Skin of body (tissue), 2 donors: ENCODE data around the gene PLXNC1. TPM values are rescaled to one million over a fixed set of nuclear protein-coding genes. Genes with fewer than 3 reads are reported as not detected.
"Not testable (repeated sequence)": the region's sequence is repeated elsewhere in the genome, so short reads cannot be mapped to it uniquely, and the experiment has no call there.

Experiments used
- DNase-seq: peaks from one replicate; lab custom pipeline; 2025; lab: John Stamatoyannopoulos, UW
- total RNA-seq: library from RNA; depleted of rRNA; stranded (reverse); fragments of >200 nt; gene quantifications from one replicate; pipeline ENCODE4 v1.2.3, GENCODE V29; 2014

PLXNC1 gene
- total RNA-seq, 1 donor from 2014 or later, result 15.5 TPM

GRCh38 chr12:94289461-94290312 lies 141.3 kb downstream of the PLXNC1 start:
- peak; percentile 91 for DNase-seq

GRCh38 chr12:94290353-94290752 lies 142.0 kb downstream of the PLXNC1 start:
- no peak for DNase-seq

GRCh38 chr12:94297096-94297699 lies 148.8 kb downstream of the PLXNC1 start:
- DNase-seq, result no peak

GRCh38 chr12:94297876-94298505 lies 149.6 kb downstream of the PLXNC1 start:
- DNase-seq, result no peak

- DNase-seq, result no peak
Observed at GRCh38 chr12:94299846-94300245, 151.5 kb downstream of the PLXNC1 start.

- DNase-seq, result no peak
Observed at GRCh38 chr12:94304012-94304411, 155.6 kb downstream of the PLXNC1 start.

- DNase-seq, result no peak
Observed at GRCh38 chr12:94304566-94305061, 156.2 kb downstream of the PLXNC1 start.

- DNase-seq, result no peak
Observed at GRCh38 chr12:94305130-94305957, 157.0 kb downstream of the PLXNC1 start.

- no peak for DNase-seq
Observed at GRCh38 chr12:94308612-94309011, 160.2 kb downstream of the PLXNC1 start.

GRCh38 chr12:94309373-94309772 lies 161.0 kb downstream of the PLXNC1 start:
- DNase-seq, result no peak

- no peak for DNase-seq
Observed at GRCh38 chr12:94312378-94312777, 164.0 kb downstream of the PLXNC1 start.

GRCh38 chr12:94316600-94316999 lies 168.2 kb downstream of the PLXNC1 start:
- DNase-seq, result not testable (repeated sequence)

GRCh38 chr12:94318181-94318580 lies 169.8 kb downstream of the PLXNC1 start:
- DNase-seq, result no peak

- DNase-seq, result no peak
Observed at GRCh38 chr12:94320109-94320508, 171.7 kb downstream of the PLXNC1 start.

GRCh38 chr12:94322346-94322745 lies 174.0 kb downstream of the PLXNC1 start:
- no peak for DNase-seq

- no peak for DNase-seq
Observed at GRCh38 chr12:94326234-94326633, 177.9 kb downstream of the PLXNC1 start.

- DNase-seq, result no peak
Observed at GRCh38 chr12:94326727-94327126, 178.3 kb downstream of the PLXNC1 start.

GRCh38 chr12:94327809-94328208 lies 179.4 kb downstream of the PLXNC1 start:
- DNase-seq, result no peak

GRCh38 chr12:94329366-94329765 lies 181.0 kb downstream of the PLXNC1 start:
- DNase-seq, result no peak

GRCh38 chr12:94333396-94333795 lies 185.0 kb downstream of the PLXNC1 start:
- DNase-seq, result no peak

GRCh38 chr12:94336211-94336925 lies 188.0 kb downstream of the PLXNC1 start:
- no peak for DNase-seq
